Choroid plexus epithelial cell (primary cell): ENCODE data around the gene FSTL5.
A peak's percentile ranks its signal among the peaks of the same experiment; 100 is the strongest.

Experiments used
- DNase-seq: peaks from one replicate; pipeline ENCODE4 v3.0.0-alpha.2; 2010; ENCODE audit warnings: low read depth
- H3K4me3 ChIP-seq: 2 replicates; pipeline ENCODE4 v1.5.1; 2011; ENCODE audit warnings: low read depth, mild to moderate bottlenecking, control low read depth, low read length, moderate library complexity
- TF ChIP-seq, protein P1 (sequence below): conservative IDR thresholded peaks from 2 replicates; pipeline ENCODE4 v1.5.1; 2011; ENCODE audit warnings: low read depth, mild to moderate bottlenecking, control low read depth, inconsistent platforms, low read length, moderate library complexity

The FSTL5 gene

DNA sequence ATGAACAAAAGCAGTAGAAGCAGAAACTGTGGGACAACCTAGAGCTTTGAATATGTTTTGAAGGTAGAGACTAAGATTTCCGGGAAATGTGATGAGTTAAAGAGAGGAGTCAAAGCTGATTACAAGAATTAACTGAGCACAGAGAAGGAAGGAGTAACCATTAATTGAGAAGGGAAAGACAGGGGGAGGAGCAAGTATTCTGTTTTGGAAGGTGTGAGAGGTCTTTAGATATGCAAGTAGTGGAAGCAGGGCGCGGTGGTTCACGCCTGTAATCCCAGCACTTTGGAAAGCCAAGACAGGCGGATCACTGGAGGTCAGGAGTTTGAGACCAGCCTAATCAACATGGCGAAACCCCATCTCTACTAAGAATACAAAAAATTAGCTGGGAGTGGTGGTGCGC lies 171.5 kb downstream of the FSTL5 start:
- no peak for DNase-seq
- TF ChIP-seq, protein P1, sequence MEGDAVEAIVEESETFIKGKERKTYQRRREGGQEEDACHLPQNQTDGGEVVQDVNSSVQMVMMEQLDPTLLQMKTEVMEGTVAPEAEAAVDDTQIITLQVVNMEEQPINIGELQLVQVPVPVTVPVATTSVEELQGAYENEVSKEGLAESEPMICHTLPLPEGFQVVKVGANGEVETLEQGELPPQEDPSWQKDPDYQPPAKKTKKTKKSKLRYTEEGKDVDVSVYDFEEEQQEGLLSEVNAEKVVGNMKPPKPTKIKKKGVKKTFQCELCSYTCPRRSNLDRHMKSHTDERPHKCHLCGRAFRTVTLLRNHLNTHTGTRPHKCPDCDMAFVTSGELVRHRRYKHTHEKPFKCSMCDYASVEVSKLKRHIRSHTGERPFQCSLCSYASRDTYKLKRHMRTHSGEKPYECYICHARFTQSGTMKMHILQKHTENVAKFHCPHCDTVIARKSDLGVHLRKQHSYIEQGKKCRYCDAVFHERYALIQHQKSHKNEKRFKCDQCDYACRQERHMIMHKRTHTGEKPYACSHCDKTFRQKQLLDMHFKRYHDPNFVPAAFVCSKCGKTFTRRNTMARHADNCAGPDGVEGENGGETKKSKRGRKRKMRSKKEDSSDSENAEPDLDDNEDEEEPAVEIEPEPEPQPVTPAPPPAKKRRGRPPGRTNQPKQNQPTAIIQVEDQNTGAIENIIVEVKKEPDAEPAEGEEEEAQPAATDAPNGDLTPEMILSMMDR: no peak
- H3K4me3 ChIP-seq: no peak overlapping the region

DNA sequence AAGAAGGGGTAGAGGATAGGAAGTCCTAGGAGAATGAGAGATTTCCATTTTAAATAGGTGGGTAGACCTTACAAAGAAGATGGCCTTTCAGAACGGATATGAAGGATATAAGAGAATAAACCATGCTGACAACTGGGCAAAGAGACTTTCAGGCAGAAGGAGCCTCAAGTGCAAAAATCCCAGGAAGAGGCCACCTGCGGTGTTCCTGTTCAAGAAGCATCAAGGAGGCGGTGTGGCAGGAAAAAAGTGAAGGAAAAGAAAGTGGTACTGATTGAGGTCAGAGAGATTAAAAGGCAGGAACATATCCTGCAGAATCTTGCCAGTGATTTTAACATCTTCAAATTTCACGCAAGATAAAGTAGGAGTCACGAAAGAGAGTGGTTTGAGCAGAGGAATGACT lies 172.0 kb downstream of the FSTL5 start:
- DNase-seq: no peak
- TF ChIP-seq, protein P1: no peak
- H3K4me3 ChIP-seq: no peak overlapping the region

DNA sequence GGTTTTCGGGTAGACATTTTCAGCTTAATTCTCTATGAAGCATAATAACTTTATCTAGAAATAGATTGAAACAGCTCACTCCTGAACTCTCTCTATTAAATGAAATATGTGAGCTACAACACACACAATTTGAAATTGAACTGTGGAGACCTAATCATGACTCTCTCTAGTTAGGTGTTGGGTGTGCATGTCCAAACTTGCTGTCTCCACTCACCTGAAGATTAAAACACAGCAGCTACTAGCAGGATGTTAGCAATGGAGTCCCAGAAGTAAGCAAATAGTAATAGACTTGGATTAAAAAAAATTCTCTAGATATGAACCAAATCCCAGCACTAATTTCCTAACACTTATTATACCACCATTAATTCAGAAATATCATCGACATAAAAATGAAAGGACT lies 173.1 kb downstream of the FSTL5 start:
- H3K4me3 ChIP-seq: no peak overlapping the region
- DNase-seq: no peak
- TF ChIP-seq, protein P1: no peak

DNA sequence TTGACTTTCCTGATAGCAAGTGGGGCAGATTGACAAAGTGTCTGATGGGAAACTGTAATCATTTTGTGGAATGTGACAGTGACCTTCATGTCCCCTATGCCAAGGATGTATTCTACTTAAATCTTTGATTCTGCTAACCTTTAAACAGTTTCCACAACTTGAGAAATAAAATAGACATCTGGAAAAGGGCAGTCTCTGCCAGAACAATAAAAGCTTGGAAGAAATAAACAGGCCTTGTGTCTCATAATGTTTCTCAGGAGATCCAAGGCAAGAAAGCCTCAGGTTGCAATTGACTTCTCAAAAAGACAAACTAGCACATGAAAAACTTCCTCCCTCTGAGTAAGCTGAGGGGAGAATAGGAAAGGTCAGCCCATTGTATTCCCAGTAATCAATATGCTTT lies 174.9 kb downstream of the FSTL5 start:
- no peak overlapping the region for H3K4me3 ChIP-seq
- TF ChIP-seq, protein P1: no peak
- no peak for DNase-seq

DNA sequence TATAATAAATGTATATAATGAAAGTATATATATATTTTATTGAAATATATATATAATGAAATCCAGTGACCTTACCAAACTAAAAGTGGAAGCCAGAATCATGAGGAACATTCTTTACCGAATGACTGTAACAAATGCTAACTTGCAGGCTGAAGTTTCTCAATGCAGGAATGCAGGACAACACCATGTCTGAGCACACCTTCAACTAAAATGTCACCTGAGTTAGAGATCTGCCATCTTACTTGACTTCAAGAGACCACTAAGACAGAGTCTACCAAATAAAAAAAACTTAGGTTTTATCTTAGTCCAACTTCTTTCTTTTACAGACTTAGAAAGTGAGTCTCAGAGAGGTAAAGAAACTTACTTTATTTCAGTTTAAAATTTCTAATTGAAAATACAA lies 176.2 kb downstream of the FSTL5 start:
- no peak overlapping the region for H3K4me3 ChIP-seq
- TF ChIP-seq, protein P1: no peak
- no peak for DNase-seq

DNA sequence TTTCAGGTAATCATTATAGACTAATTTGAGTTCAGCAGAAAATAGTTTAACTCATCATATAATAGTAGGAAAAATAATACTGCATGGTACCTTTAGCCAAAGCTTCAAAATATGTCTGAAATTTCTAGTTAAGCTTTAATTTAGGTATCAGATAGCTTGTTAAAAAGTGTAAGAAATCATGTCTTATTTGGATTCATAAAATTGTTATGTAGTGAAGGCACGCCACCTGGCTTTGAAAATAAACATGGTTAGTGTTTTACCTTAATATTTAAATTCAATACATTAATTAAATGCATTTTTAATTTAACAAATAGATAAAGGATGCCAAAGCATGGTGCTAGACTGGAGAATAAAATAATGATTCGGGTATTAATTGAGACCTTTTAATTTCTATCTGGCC lies 211.4 kb downstream of the FSTL5 start:
- no peak overlapping the region for H3K4me3 ChIP-seq
- peak; percentile 34 for DNase-seq
- TF ChIP-seq, protein P1: peak; percentile 32

DNA sequence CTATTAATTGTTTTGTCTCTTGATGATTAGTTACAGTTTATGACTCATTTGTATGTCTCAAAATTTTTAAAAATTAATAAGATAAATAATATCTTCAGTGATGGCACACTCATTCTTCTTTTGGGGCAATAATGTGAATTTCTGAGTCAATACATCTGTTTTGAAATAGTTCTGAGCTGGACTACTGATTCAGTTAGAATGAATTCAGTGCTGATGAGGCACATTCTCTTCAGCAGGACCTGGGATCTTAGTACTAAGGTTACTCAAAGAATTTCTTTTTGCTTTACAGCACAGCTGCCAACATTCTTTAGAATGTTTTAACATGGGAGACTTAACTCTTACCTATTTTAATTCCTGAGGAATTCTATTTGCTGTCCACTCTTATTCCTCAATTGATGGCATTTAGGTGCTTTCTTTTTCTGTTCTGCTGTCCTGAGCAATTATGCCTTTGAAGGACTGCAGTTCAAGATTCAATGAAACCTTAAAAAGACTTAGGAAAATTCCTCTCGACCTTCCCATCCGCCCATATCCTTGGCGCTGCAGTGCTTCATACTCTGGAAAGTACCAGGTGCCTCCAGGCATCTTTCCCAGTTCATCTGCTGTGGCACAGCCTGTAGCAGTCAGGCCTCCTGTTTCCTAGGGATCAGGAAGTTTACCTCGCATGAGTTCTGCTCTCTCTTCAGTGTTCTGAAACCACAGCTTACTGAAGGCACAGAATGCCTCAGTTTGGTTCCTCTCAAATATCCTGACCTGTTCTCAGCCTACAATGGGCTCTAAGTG lies 213.7 kb downstream of the FSTL5 start:
- DNase-seq: peak; percentile 92
- TF ChIP-seq, protein P1: no peak
- no peak overlapping the region for H3K4me3 ChIP-seq
